H9 (cell line): ENCODE data around the gene KRTAP10-3. TPM values are rescaled to one million over a fixed set of nuclear protein-coding genes. Genes with fewer than 3 reads are reported as not detected.

Experiments
- DNase-seq: peaks from one replicate; pipeline ENCODE4 v3.0.0-alpha.2; 2017
- H2AFZ ChIP-seq: one replicate; pipeline ENCODE4 v1.6.1; 2013; ENCODE audit warnings: mild to moderate bottlenecking, low read length, control low read depth, moderate library complexity
- H2AK5ac ChIP-seq: 2 replicates; pipeline ENCODE4 v1.6.1; 2013; ENCODE audit warnings: low read length, control low read depth, mixed read lengths; ENCODE audit not compliant: insufficient read length
- H2BK120ac ChIP-seq: one replicate; pipeline ENCODE4 v1.6.1; 2013; ENCODE audit warnings: low read depth, mild to moderate bottlenecking, low read length, control low read depth, inconsistent platforms; ENCODE audit not compliant: poor library complexity, severe bottlenecking
- H2BK12ac ChIP-seq: 2 replicates; pipeline ENCODE4 v1.6.1; 2013; ENCODE audit warnings: low read length, control low read depth, mixed read lengths, low read depth; ENCODE audit not compliant: insufficient read length
- H2BK15ac ChIP-seq: 2 replicates; pipeline ENCODE4 v1.6.1; 2013; ENCODE audit warnings: low read depth, low read length, control low read depth
- H2BK20ac ChIP-seq: one replicate; pipeline ENCODE4 v1.6.1; 2013; ENCODE audit warnings: low read depth, mild to moderate bottlenecking, low read length, control low read depth, inconsistent platforms; ENCODE audit not compliant: poor library complexity, severe bottlenecking
- H2BK5ac ChIP-seq: 2 replicates; pipeline ENCODE4 v1.6.1; 2013; ENCODE audit warnings: low read length, control low read depth, mixed read lengths; ENCODE audit not compliant: insufficient read length
- H3K14ac ChIP-seq: 2 replicates; pipeline ENCODE4 v1.6.1; 2013; ENCODE audit warnings: low read length, control low read depth; ENCODE audit not compliant: insufficient read depth
- H3K18ac ChIP-seq: 2 replicates; pipeline ENCODE4 v1.6.1; 2013; ENCODE audit warnings: low read depth, mild to moderate bottlenecking, mixed read lengths, low read length, control low read depth; ENCODE audit not compliant: insufficient read length
- H3K23ac ChIP-seq: 2 replicates; pipeline ENCODE4 v1.6.1; 2013; ENCODE audit warnings: low read length, control low read depth, mixed read lengths, low read depth; ENCODE audit not compliant: insufficient read length
- H3K23me2 ChIP-seq: 2 replicates; pipeline ENCODE4 v1.6.1; 2013; ENCODE audit warnings: low read depth, mild to moderate bottlenecking, mixed read lengths, low read length, control low read depth; ENCODE audit not compliant: insufficient read length, poor library complexity, severe bottlenecking
- H3K27ac ChIP-seq: 2 replicates; pipeline ENCODE4 v1.5.1; 2013; ENCODE audit warnings: low read length, control low read depth, mixed read lengths, low read depth; ENCODE audit not compliant: insufficient read length
- H3K27me3 ChIP-seq: 2 replicates; pipeline ENCODE4 v1.6.1; 2013; ENCODE audit warnings: low read length, control low read depth, inconsistent platforms; ENCODE audit not compliant: insufficient read depth
- H3K4ac ChIP-seq: 2 replicates; pipeline ENCODE4 v1.6.1; 2013; ENCODE audit warnings: low read depth, mild to moderate bottlenecking, control low read depth, inconsistent platforms, low read length, moderate library complexity
- H3K4me1 ChIP-seq: 2 replicates; pipeline ENCODE4 v1.6.1; 2013; ENCODE audit warnings: low read length, control low read depth, inconsistent platforms; ENCODE audit not compliant: insufficient read depth
- H3K4me2 ChIP-seq: 2 replicates; pipeline ENCODE4 v1.6.1; 2013; ENCODE audit warnings: low read length, control low read depth, mixed read lengths; ENCODE audit not compliant: insufficient read length, insufficient read depth
- H3K56ac ChIP-seq: 2 replicates; pipeline ENCODE4 v1.6.1; 2013; ENCODE audit warnings: low read depth, mild to moderate bottlenecking, mixed read lengths, low read length, control low read depth; ENCODE audit not compliant: insufficient read length
- H3K79me1 ChIP-seq: 2 replicates; pipeline ENCODE4 v1.6.1; 2013; ENCODE audit warnings: low read depth, mild to moderate bottlenecking, moderate library complexity, low read length, control low read depth, inconsistent platforms; ENCODE audit not compliant: insufficient read depth, poor library complexity, severe bottlenecking
- H3K79me2 ChIP-seq: 2 replicates; pipeline ENCODE4 v1.6.1; 2013; ENCODE audit warnings: low read length, control low read depth, inconsistent platforms; ENCODE audit not compliant: insufficient read depth
- H3K9ac ChIP-seq: 2 replicates; pipeline ENCODE4 v1.6.1; 2013; ENCODE audit warnings: low read length, control low read depth, mixed read lengths; ENCODE audit not compliant: insufficient read length; ENCODE audit errors: extremely low read depth
- H3K9me3 ChIP-seq: one replicate; pipeline ENCODE4 v1.6.1; 2013; ENCODE audit warnings: low read depth, low read length, inconsistent platforms; ENCODE audit not compliant: control insufficient read depth
- H3T11ph ChIP-seq: one replicate; pipeline ENCODE4 v1.6.1; 2013; ENCODE audit warnings: mild to moderate bottlenecking, low read length, control low read depth, inconsistent platforms
- H4K20me1 ChIP-seq: one replicate; pipeline ENCODE4 v1.6.1; 2013; ENCODE audit not compliant: control insufficient read depth, insufficient read length, insufficient read depth
- H4K5ac ChIP-seq: 2 replicates; pipeline ENCODE4 v1.6.1; 2013; ENCODE audit warnings: low read depth, mild to moderate bottlenecking, mixed read lengths, low read length, control low read depth; ENCODE audit not compliant: insufficient read length
- H4K8ac ChIP-seq: replicated peaks from 2 replicates; pipeline ENCODE4 v1.6.1; 2013; ENCODE audit warnings: low read length, control low read depth, mixed read lengths, low read depth; ENCODE audit not compliant: insufficient read length
- H4K91ac ChIP-seq: 2 replicates; pipeline ENCODE4 v1.6.1; 2013; ENCODE audit warnings: low read depth, mild to moderate bottlenecking, moderate library complexity, mixed read lengths, low read length, control low read depth; ENCODE audit not compliant: insufficient read length
- H3K27ac Mint-ChIP-seq, 3 experiments: 2 replicates in 2 of 3; 3 replicates in 1 of 3; pipeline ENCODE4 v1.8.0; 2020 to 2021; ENCODE audit warnings: mixed read lengths in 3 of 3, mild to moderate bottlenecking in 1 of 3, moderate library complexity in 1 of 3
- H3K27me3 Mint-ChIP-seq: 2 replicates; pipeline ENCODE4 v1.8.0; 2021; ENCODE audit warnings: low read depth, mild to moderate bottlenecking, moderate library complexity, mixed read lengths
- H3K36me3 Mint-ChIP-seq, 3 experiments: 2 replicates in 2 of 3; 3 replicates in 1 of 3; pipeline ENCODE4 v1.8.0; 2020 to 2021; ENCODE audit warnings: low read depth in 3 of 3, mixed read lengths in 3 of 3; ENCODE audit not compliant: insufficient read depth in 1 of 3
- H3K4me1 Mint-ChIP-seq, 2 experiments: 2 replicates each; pipeline ENCODE4 v1.8.0; 2020; ENCODE audit warnings: mixed read lengths in 2 of 2
- H3K4me3 Mint-ChIP-seq, 2 experiments: 2 replicates in 1 of 2; 3 replicates in 1 of 2; pipeline ENCODE4 v1.8.0; 2020 to 2021; ENCODE audit warnings: mild to moderate bottlenecking in 2 of 2, mixed read lengths in 2 of 2, moderate library complexity in 1 of 2
- H3K9me3 Mint-ChIP-seq, 2 experiments: 2 replicates in 1 of 2; 3 replicates in 1 of 2; pipeline ENCODE4 v1.8.0; 2020; ENCODE audit warnings: mild to moderate bottlenecking in 2 of 2, mixed read lengths in 2 of 2, moderate library complexity in 1 of 2
- CTCF ChIP-seq: fragments of 200-600 bp; sonication (generic); conservative IDR thresholded peaks from 3 replicates; pipeline ENCODE4 v1.8.0; 2021; ENCODE audit warnings: antibody characterized with exemption, mild to moderate bottlenecking
- WGBS: extraction: QIAGEN DNeasy Blood & Tissue Kit; methylation state at CpG from one replicate; pipeline ENCODE4 v1.1.7; 2013; ENCODE audit warnings: missing lambda C conversion rate, low lambda C conversion rate, mixed read lengths; ENCODE audit not compliant: insufficient read length; ENCODE audit errors: extremely low coverage; 5-methylcytosine and 5-hydroxymethylcytosine counted together
- total RNA-seq: library from RNA; stranded (reverse); gene quantifications from 2 replicates; pipeline ENCODE4 v1.2.1, GENCODE V29; 2021

KRTAP10-3 gene
- total RNA-seq, 1 experiment from 2014 or later: not detected

GRCh38 chr21:44601596-44602462 is 43.2 kb upstream of the KRTAP10-3 start:
- H3K4me1 ChIP-seq: no peaks in the 10 kb centered on the region
- no peak overlapping the region for H3K9ac ChIP-seq
- TF ChIP-seq CTCF: no peak
- no peak overlapping the region for H2BK12ac ChIP-seq
- H4K5ac ChIP-seq: no peak overlapping the region
- H4K91ac ChIP-seq: no peak overlapping the region
- no peak overlapping the region for H2BK5ac ChIP-seq
- no peaks in the 10 kb centered on the region for H3K79me2 ChIP-seq
- peaks cover 0 to 2% of the 10 kb centered on the region in 2 experiments; a peak in 2 of 5 replicates for H3K9me3 Mint-ChIP-seq
- no peak overlapping the region for H2BK15ac ChIP-seq
- H3K56ac ChIP-seq: no peak overlapping the region
- no peaks in the 10 kb centered on the region for H3K9me3 ChIP-seq
- H2BK120ac ChIP-seq: no peak overlapping the region
- H3K27me3 ChIP-seq: no peaks in the 10 kb centered on the region
- no peaks in the 10 kb centered on the region for H3K23me2 ChIP-seq
- peaks cover 0 to 4% (median 0%) of the 10 kb centered on the region in 3 experiments; a peak in 1 of 7 replicates for H3K36me3 Mint-ChIP-seq
- peak overlapping the region in 1 of 3 experiments; percentile 82; a peak in 2 of 7 replicates for H3K27ac Mint-ChIP-seq
- H3K27me3 Mint-ChIP-seq: peaks cover 11% of the 10 kb centered on the region
- peak overlapping the region; percentile 44 for H3K18ac ChIP-seq
- H3K4ac ChIP-seq: no peak overlapping the region
- H3K4me1 Mint-ChIP-seq: peaks cover 33 to 37% of the 10 kb centered on the region in 2 experiments
- no peak overlapping the region for H2AK5ac ChIP-seq
- no peak overlapping the region for H3K23ac ChIP-seq
- no peak for DNase-seq
- no peak overlapping the region for H2BK20ac ChIP-seq
- H3K14ac ChIP-seq: no peak overlapping the region; the same call in 1 of the 2 replicates
- no peaks in the 10 kb centered on the region for H3K79me1 ChIP-seq
- WGBS: no CpG with 5 or more reads among the region's 23 CpGs
- H4K20me1 ChIP-seq: no peaks in the 10 kb centered on the region
- H2AFZ ChIP-seq: no peak overlapping the region
- H3K27ac ChIP-seq: no peak overlapping the region
- no peak overlapping the region for H3K4me2 ChIP-seq
- no peak overlapping the region for H3T11ph ChIP-seq
- H4K8ac ChIP-seq: no peak overlapping the region
- no peak overlapping the region; a peak in 1 of 5 replicates for H3K4me3 Mint-ChIP-seq
